Measurements from ENCODE around the gene CCDC188. TPM values are rescaled to one million over a fixed set of nuclear protein-coding genes. Genes with fewer than 3 reads are reported as not detected.

Gene CCDC188
- total RNA-seq, 1 experiment from 2014 or later: not detected

DNA sequence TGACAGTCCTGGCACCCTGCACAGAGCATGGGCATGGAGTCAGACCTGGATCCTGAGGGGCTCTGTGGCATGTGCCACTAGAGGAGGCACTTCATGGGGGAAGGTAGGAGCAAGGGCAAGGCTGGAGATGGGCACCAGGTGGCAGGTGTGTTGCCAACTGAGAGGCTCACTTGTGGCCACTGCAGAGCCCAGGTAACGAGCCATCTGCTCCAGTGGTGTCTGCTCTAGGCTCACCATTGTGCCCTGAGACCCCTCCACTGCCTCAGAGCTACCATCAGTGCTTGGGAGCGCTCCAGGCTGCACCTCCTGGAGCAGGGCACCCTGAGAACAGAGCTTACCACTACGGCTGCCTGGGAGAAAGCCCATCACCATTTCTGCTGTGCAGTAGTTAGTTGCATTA lies 20.5 kb downstream of the CCDC188 start:
- DNase-seq (ENCODE audit: low spot score): no peak
- H3K9me3 Mint-ChIP-seq: no peaks in the 10 kb centered on the region
- no peaks in the 10 kb centered on the region for H3K27me3 Mint-ChIP-seq (ENCODE audit: low read depth)
- H3K4me3 Mint-ChIP-seq: peak overlapping the region; percentile 59
- TF ChIP-seq TP53 (CRISPR knock-in tag; IDR thresholded peaks at IDR 0.05) (no peak), NFATC4 (CRISPR knock-in tag; IDR thresholded peaks at IDR 0.05) (no peak), ETV6 (CRISPR knock-in tag; IDR thresholded peaks at IDR 0.05) (no peak), IRF2 (CRISPR knock-in tag; IDR thresholded peaks at IDR 0.05; ENCODE audit: borderline replicate concordance, low read depth) (no peak)
- POLR2A ChIA-PET: no interaction called here
- peak; percentile 2 for ATAC-seq
- peaks cover 25% of the 10 kb centered on the region for H3K36me3 Mint-ChIP-seq
- CTCF ChIA-PET: interaction anchor here (0.9 to 2.5 kb wide), 8 partner anchors 24 to 177 kb away, joined by 3 to 13 read pairs (median 4); partner anchors contain the start of gene DGCR8
- H3K4me1 Mint-ChIP-seq: 0 out of 2 replicates have a peak, but pooled peaks cover 6% of the 10 kb centered on the region
- no peak overlapping the region for H3K27ac Mint-ChIP-seq

DNA sequence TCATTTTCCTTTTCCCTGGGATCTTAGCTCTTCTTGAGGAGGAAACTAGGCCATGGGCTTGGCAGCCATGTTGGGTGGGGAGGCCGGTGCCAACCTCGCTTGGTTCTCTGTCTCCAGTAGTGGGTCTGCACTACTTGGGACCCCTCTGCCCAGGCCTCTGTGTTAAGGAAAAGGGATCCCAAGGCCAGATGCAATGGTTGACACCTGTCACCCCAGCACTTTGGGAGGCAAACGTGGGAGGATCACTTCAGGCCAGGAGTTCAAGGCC lies 21.2 kb downstream of the CCDC188 start:
- DNase-seq (ENCODE audit: low spot score) (no peak), ATAC-seq (no peak)
- H3K9me3 Mint-ChIP-seq: no peaks in the 10 kb centered on the region
- H3K27me3 Mint-ChIP-seq (ENCODE audit: low read depth): no peaks in the 10 kb centered on the region
- no peak overlapping the region for H3K4me3 Mint-ChIP-seq
- 0 out of 2 replicates have a peak, but pooled peaks cover 6% of the 10 kb centered on the region for H3K4me1 Mint-ChIP-seq
- CTCF ChIA-PET: interaction anchor here (0.7 to 2.5 kb wide), 6 partner anchors 25 to 171 kb away, joined by 3 to 13 read pairs (median 4); partner anchors contain the start of gene DGCR8
- H3K27ac Mint-ChIP-seq: no peak overlapping the region
- POLR2A ChIA-PET: interaction anchor here (1.0 to 1.5 kb wide), 2 partner anchors 14 to 101 kb away, joined by 3 to 6 read pairs; partner anchors contain the start of genes RANBP1 and TRMT2A
- H3K36me3 Mint-ChIP-seq: peaks cover 32% of the 10 kb centered on the region
- no peak for TF ChIP-seq USF2 (CRISPR knock-in tag; IDR thresholded peaks at IDR 0.05)
- TF ChIP-seq ZNF425 (CRISPR knock-in tag; conservative IDR thresholded peaks at IDR 0.05): no peak
- TF ChIP-seq CBFB (CRISPR knock-in tag; IDR thresholded peaks at IDR 0.05; ENCODE audit: low read depth): no peak
- no peak for TF ChIP-seq CREB1 (CRISPR knock-in tag; IDR thresholded peaks at IDR 0.05)
- TF ChIP-seq TP53 (CRISPR knock-in tag; IDR thresholded peaks at IDR 0.05): no peak
- TF ChIP-seq, protein P1, sequence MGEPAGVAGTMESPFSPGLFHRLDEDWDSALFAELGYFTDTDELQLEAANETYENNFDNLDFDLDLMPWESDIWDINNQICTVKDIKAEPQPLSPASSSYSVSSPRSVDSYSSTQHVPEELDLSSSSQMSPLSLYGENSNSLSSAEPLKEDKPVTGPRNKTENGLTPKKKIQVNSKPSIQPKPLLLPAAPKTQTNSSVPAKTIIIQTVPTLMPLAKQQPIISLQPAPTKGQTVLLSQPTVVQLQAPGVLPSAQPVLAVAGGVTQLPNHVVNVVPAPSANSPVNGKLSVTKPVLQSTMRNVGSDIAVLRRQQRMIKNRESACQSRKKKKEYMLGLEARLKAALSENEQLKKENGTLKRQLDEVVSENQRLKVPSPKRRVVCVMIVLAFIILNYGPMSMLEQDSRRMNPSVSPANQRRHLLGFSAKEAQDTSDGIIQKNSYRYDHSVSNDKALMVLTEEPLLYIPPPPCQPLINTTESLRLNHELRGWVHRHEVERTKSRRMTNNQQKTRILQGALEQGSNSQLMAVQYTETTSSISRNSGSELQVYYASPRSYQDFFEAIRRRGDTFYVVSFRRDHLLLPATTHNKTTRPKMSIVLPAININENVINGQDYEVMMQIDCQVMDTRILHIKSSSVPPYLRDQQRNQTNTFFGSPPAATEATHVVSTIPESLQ (CRISPR knock-in tag; IDR thresholded peaks at IDR 0.05): no peak
- TF ChIP-seq NFATC4 (CRISPR knock-in tag; IDR thresholded peaks at IDR 0.05): no peak
- no peak for TF ChIP-seq ZNF121 (CRISPR knock-in tag; IDR thresholded peaks at IDR 0.05)
- TF ChIP-seq NFYB (CRISPR knock-in tag; conservative IDR thresholded peaks at IDR 0.05; ENCODE audit: low read depth): no peak
- no peak for TF ChIP-seq PREB (CRISPR knock-in tag; IDR thresholded peaks at IDR 0.05; ENCODE audit: borderline replicate concordance)
- TF ChIP-seq, protein P2, sequence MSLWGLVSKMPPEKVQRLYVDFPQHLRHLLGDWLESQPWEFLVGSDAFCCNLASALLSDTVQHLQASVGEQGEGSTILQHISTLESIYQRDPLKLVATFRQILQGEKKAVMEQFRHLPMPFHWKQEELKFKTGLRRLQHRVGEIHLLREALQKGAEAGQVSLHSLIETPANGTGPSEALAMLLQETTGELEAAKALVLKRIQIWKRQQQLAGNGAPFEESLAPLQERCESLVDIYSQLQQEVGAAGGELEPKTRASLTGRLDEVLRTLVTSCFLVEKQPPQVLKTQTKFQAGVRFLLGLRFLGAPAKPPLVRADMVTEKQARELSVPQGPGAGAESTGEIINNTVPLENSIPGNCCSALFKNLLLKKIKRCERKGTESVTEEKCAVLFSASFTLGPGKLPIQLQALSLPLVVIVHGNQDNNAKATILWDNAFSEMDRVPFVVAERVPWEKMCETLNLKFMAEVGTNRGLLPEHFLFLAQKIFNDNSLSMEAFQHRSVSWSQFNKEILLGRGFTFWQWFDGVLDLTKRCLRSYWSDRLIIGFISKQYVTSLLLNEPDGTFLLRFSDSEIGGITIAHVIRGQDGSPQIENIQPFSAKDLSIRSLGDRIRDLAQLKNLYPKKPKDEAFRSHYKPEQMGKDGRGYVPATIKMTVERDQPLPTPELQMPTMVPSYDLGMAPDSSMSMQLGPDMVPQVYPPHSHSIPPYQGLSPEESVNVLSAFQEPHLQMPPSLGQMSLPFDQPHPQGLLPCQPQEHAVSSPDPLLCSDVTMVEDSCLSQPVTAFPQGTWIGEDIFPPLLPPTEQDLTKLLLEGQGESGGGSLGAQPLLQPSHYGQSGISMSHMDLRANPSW (CRISPR knock-in tag; conservative IDR thresholded peaks at IDR 0.05; ENCODE audit: low read depth): no peak
- no peak for TF ChIP-seq ETV6 (CRISPR knock-in tag; IDR thresholded peaks at IDR 0.05)
- TF ChIP-seq ZNF138 (CRISPR knock-in tag; conservative IDR thresholded peaks at IDR 0.05): no peak
- TF ChIP-seq NFE2L1 (CRISPR knock-in tag; IDR thresholded peaks at IDR 0.05): no peak
- TF ChIP-seq ZNF671 (CRISPR knock-in tag; IDR thresholded peaks at IDR 0.05): no peak
- no peak for TF ChIP-seq FOXP1 (CRISPR knock-in tag; IDR thresholded peaks at IDR 0.05; ENCODE audit: borderline replicate concordance)
- no peak for TF ChIP-seq ZNF232 (CRISPR knock-in tag; IDR thresholded peaks at IDR 0.05)
- no peak for TF ChIP-seq FOXP4 (CRISPR knock-in tag; IDR thresholded peaks at IDR 0.05)
- TF ChIP-seq, protein P3, sequence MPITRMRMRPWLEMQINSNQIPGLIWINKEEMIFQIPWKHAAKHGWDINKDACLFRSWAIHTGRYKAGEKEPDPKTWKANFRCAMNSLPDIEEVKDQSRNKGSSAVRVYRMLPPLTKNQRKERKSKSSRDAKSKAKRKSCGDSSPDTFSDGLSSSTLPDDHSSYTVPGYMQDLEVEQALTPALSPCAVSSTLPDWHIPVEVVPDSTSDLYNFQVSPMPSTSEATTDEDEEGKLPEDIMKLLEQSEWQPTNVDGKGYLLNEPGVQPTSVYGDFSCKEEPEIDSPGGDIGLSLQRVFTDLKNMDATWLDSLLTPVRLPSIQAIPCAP (CRISPR knock-in tag; IDR thresholded peaks at IDR 0.05): no peak

Measured in WTC11 (cell line).